A549 (cell line): ENCODE data around the gene MEDAG. TPM values are rescaled to one million over a fixed set of nuclear protein-coding genes. Genes with fewer than 3 reads are reported as not detected.

ENCODE experiments used
- ATAC-seq, 2 experiments: fragments of 200-7000 bp in 1 of 2; fragments of >200 bp in 1 of 2; cut with Nextera tagmentation in 1 of 2; cut with Tn5 transposase in 1 of 2; 3 replicates each; pipeline versions ENCODE4 v1.8.0 to v1.9.1; 2018 to 2020; ENCODE audit warnings: mild to moderate bottlenecking in 1 of 2, moderate library complexity in 1 of 2
- CTCF ChIA-PET: fragments of 300-600 bp; sonication (Branson Sonifier 250); formaldehyde crosslinking; extraction: SDS; loops from one replicate; lab custom pipeline; 2021; ENCODE audit warnings: antibody characterized with exemption, inconsistent platforms; lab: Yijun Ruan, JAX
- POLR2A ChIA-PET: fragments of 350-600 bp; formaldehyde crosslinking; extraction: SDS; loops from one replicate; lab custom pipeline; 2021; ENCODE audit warnings: antibody characterized with exemption, inconsistent platforms; lab: Yijun Ruan, JAX
- DNase-seq, 2 experiments: peaks; one replicate each; pipeline versions ENCODE4 v3.0.0 to v3.0.0-alpha.2; 2011 to 2016; ENCODE audit warnings: low read depth in 1 of 2, low spot score in 1 of 2
- FAIRE-seq: peaks from 2 replicates; lab custom pipeline; 2011; peaks lifted over from hg19 to GRCh38; lab: Jason Lieb, UNC
- H3K27ac ChIP-seq, 2 experiments: fragments of >200 bp; sonication (Bioruptor Twin); formaldehyde crosslinking; 3 replicates each; pipeline ENCODE4 v1.5.1; 2016 to 2017
- H3K4me1 ChIP-seq: fragments of >200 bp; sonication (Bioruptor Twin); formaldehyde crosslinking; 3 replicates; pipeline ENCODE4 v1.6.1; 2016
- H3K4me2 ChIP-seq: fragments of >200 bp; sonication (Bioruptor Twin); formaldehyde crosslinking; 3 replicates; pipeline ENCODE4 v1.6.1; 2016
- H3K4me3 ChIP-seq: fragments of >200 bp; sonication (Bioruptor Twin); formaldehyde crosslinking; 3 replicates; pipeline ENCODE4 v1.5.1; 2016
- H3K9me3 ChIP-seq: fragments of >200 bp; sonication (Bioruptor Twin); formaldehyde crosslinking; 3 replicates; pipeline ENCODE4 v1.6.1; 2016
- ATOH8 ChIP-seq: fragments of 250-450 bp; sonication (Bioruptor Pico); IDR thresholded peaks from 2 replicates; pipeline ENCODE4 v1.5.0; 2020; ENCODE audit warnings: low read depth, mild to moderate bottlenecking, moderate library complexity
- BCL3 ChIP-seq: fragments of >200 bp; sonication (Bioruptor Twin); formaldehyde crosslinking; IDR thresholded peaks from 3 replicates; pipeline ENCODE4 v1.6.1; 2016
- BHLHE40 ChIP-seq: IDR thresholded peaks from 2 replicates; pipeline ENCODE4 v1.6.1; 2012; ENCODE audit warnings: low read depth, low read length, inconsistent platforms
- CHD2 ChIP-seq: fragments of 150-350 bp; IDR thresholded peaks from 2 replicates; pipeline ENCODE4 v1.6.1; 2014; ENCODE audit warnings: low read length; ENCODE audit not compliant: partially characterized antibody
- CHD4 ChIP-seq: fragments of 200-600 bp; sonication (generic); IDR thresholded peaks from 2 replicates; pipeline ENCODE4 v1.6.1; 2016; ENCODE audit warnings: antibody characterized with exemption, mild to moderate bottlenecking, borderline replicate concordance
- EHF ChIP-seq: fragments of 250-450 bp; sonication (Bioruptor Pico); IDR thresholded peaks from 2 replicates; pipeline ENCODE4 v1.5.0; 2020; ENCODE audit warnings: mild to moderate bottlenecking
- FOSB ChIP-seq: fragments of 250-450 bp; sonication (Bioruptor Pico); IDR thresholded peaks from 2 replicates; pipeline ENCODE4 v1.5.0; 2020; ENCODE audit warnings: mild to moderate bottlenecking, moderate library complexity
- HDAC2 ChIP-seq: fragments of 200-600 bp; sonication (generic); IDR thresholded peaks from 2 replicates; pipeline ENCODE4 v1.6.1; 2016
- HES2 ChIP-seq: fragments of >200 bp; sonication (Bioruptor Twin); formaldehyde crosslinking; IDR thresholded peaks from 2 replicates; pipeline ENCODE4 v1.6.1; 2016
- HOXA7 ChIP-seq: fragments of 250-450 bp; sonication (Bioruptor Pico); IDR thresholded peaks from 2 replicates; pipeline ENCODE4 v1.5.0; 2020; ENCODE audit warnings: mild to moderate bottlenecking, moderate library complexity
- JUN ChIP-seq, 2 experiments: fragments of >200 bp; sonication (Bioruptor Twin); formaldehyde crosslinking; IDR thresholded peaks; 2 replicates in 1 of 2; 3 replicates in 1 of 2; pipeline ENCODE4 v1.6.1; 2016 to 2017
- MAFK ChIP-seq: fragments of 450-650 bp; IDR thresholded peaks from 2 replicates; pipeline ENCODE4 v1.6.1; 2014; ENCODE audit not compliant: partially characterized antibody
- MYC ChIP-seq: IDR thresholded peaks from 2 replicates; pipeline ENCODE4 v1.6.1; 2012; ENCODE audit warnings: mild to moderate bottlenecking, inconsistent platforms, low read length, improper control_type of control experiment, borderline replicate concordance
- NFE2L2 ChIP-seq: fragments of 150-350 bp; conservative IDR thresholded peaks from 2 replicates; pipeline ENCODE4 v1.6.1; 2014; ENCODE audit warnings: low read length
- POLR2AphosphoS2 ChIP-seq: conservative IDR thresholded peaks from 2 replicates; pipeline ENCODE4 v1.6.1; 2012; ENCODE audit warnings: low read length, improper control_type of control experiment, inconsistent platforms
- RCOR1 ChIP-seq: fragments of 150-350 bp; IDR thresholded peaks from 2 replicates; pipeline ENCODE4 v1.6.1; 2014; ENCODE audit warnings: antibody characterized with exemption, low read length, low read depth
- REST ChIP-seq: fragments of 200-600 bp; sonication (generic); IDR thresholded peaks from 2 replicates; pipeline ENCODE4 v1.6.1; 2016; ENCODE audit warnings: antibody characterized with exemption, mild to moderate bottlenecking, moderate library complexity
- RFX5 ChIP-seq: fragments of 450-650 bp; IDR thresholded peaks from 2 replicates; pipeline ENCODE4 v1.7.1; 2014; ENCODE audit warnings: antibody characterized with exemption, mild to moderate bottlenecking, moderate library complexity
- SREBF2 ChIP-seq: fragments of 450-650 bp; IDR thresholded peaks from 2 replicates; pipeline ENCODE4 v1.6.1; 2014; ENCODE audit warnings: mild to moderate bottlenecking, moderate library complexity
- ZNF302 ChIP-seq: fragments of 250-450 bp; sonication (Bioruptor Pico); IDR thresholded peaks from 2 replicates; pipeline ENCODE4 v1.9.0; 2021; ENCODE audit warnings: inconsistent platforms, mild to moderate bottlenecking, moderate library complexity
- WGBS: methylation state at CpG from one replicate; pipeline ENCODE4 v1.1.6; 2017; ENCODE audit errors: missing lambda C conversion rate; 5-methylcytosine and 5-hydroxymethylcytosine counted together
- polyA plus RNA-seq, 4 experiments: library from polyadenylated mRNA; depleted of rRNA in 3 of 4; stranded (reverse); fragments of >200 nt; fragmentation: RNase III in 1 of 4; extraction: RNeasy Plus Mini Kit Qiagen cat#74134 plus additional on column Dnase treatment in 1 of 4; gene quantifications; 2 replicates in 3 of 4; 3 replicates in 1 of 4; pipeline ENCODE4 v1.2.3, GENCODE V29; 2011 to 2017

Gene MEDAG
- polyA plus RNA-seq, 2 of the 4 experiments (the other 2 are of a cell fraction) = 0.21 TPM; not detected in 1

- FAIRE-seq (no peak), DNase-seq (no peak), ATAC-seq (no peak)
- Histone ChIP-seq H3K27ac (peak overlapping the region in 1 of 2 experiments; percentile 21; a peak in 1 of 6 replicates), H3K4me2 (no peak overlapping the region), H3K4me3 (no peak overlapping the region), H3K4me1 (no peaks in the 10 kb centered on the region), H3K9me3 (no peaks in the 10 kb centered on the region)
- ChIA-PET CTCF (interaction anchor here (0.6 kb wide), 1 partner anchor 11 kb away, joined by 3 read pairs; no protein-coding TSS in a partner anchor), POLR2A (no interaction called here)
- 86% methylated on average over 5 of the region's 6 CpGs for WGBS
- TF ChIP-seq BHLHE40 (no peak), ZNF302 (CRISPR knock-in tag) (no peak), CHD4 (no peak), NFE2L2 (no peak), CHD2 (no peak), RFX5 (no peak), RCOR1 (no peak), MYC (no peak), FOSB (CRISPR knock-in tag) (no peak), BCL3 (no peak), HDAC2 (no peak), JUN (IDR thresholded peaks at IDR 0.05) (no peak), HES2 (no peak), EHF (CRISPR knock-in tag) (no peak), ATOH8 (CRISPR knock-in tag) (no peak), POLR2AphosphoS2 (no peak), REST (no peak), HOXA7 (CRISPR knock-in tag) (no peak), SREBF2 (no peak)
These were observed 33.2 kb upstream of the MEDAG start for GRCh38 chr13:30872685-30873461.

- FAIRE-seq = no peak
- peak; percentile 48 for TF ChIP-seq MAFK
- no peak for TF ChIP-seq MYC
- TF ChIP-seq NFE2L2 = peak; percentile 73
- TF ChIP-seq, all 56 proteins: peak for 2
- WGBS = 95% methylated on average over 5 of the region's 5 CpGs
- Histone ChIP-seq H3K4me1 (no peaks in the 10 kb centered on the region), H3K4me3 (no peak overlapping the region), H3K27ac (no peak overlapping the region), H3K9me3 (no peaks in the 10 kb centered on the region), H3K4me2 (no peak overlapping the region)
- CTCF ChIA-PET = interaction anchor here (0.6 to 1.1 kb wide), 2 partner anchors 12 to 171 kb away, joined by 3 read pairs; no protein-coding TSS in a partner anchor
- ATAC-seq (no peak), DNase-seq (no peak)
- POLR2A ChIA-PET = no interaction called here
These were observed 32.6 kb upstream of the MEDAG start for GRCh38 chr13:30873499-30873898.
